Activated CD8-positive, alpha-beta T cell treated with anti-CD3 and anti-CD28 coated beads for 36 hours (primary cell): ENCODE data around the gene ANKS3. TPM values are rescaled to one million over a fixed set of nuclear protein-coding genes. Genes with fewer than 3 reads are reported as not detected.
A peak's percentile ranks its signal among the peaks of the same experiment; 100 is the strongest.

Experiments
- ATAC-seq: fragments of 200-7000 bp; cut with Tn5 transposase; one replicate; pipeline ENCODE4 v1.10.0; 2021; ENCODE audit warnings: mild to moderate bottlenecking, moderate library complexity
- CTCF ChIA-PET: fragments of 350-600 bp; sonication (Branson Sonifier 250); formaldehyde crosslinking; loops from one replicate; lab custom pipeline; 2021; ENCODE audit warnings: antibody characterized with exemption; lab: Charles Lee
- POLR2A ChIA-PET: fragments of 350-600 bp; sonication (Branson Sonifier 250); formaldehyde crosslinking; loops from one replicate; lab custom pipeline; 2021; ENCODE audit warnings: antibody characterized with exemption; lab: Charles Lee
- DNase-seq: peaks from one replicate; pipeline ENCODE4 v3.0.0-alpha.2; 2020
- H3K27ac Mint-ChIP-seq: one replicate; pipeline ENCODE4 v1.8.0; 2021; ENCODE audit warnings: mild to moderate bottlenecking, mixed read lengths
- H3K27me3 Mint-ChIP-seq: one replicate; pipeline ENCODE4 v1.8.0; 2021; ENCODE audit warnings: mixed read lengths
- H3K36me3 Mint-ChIP-seq: one replicate; pipeline ENCODE4 v1.8.0; 2021; ENCODE audit warnings: low read depth, mixed read lengths
- H3K4me1 Mint-ChIP-seq: one replicate; pipeline ENCODE4 v1.8.0; 2021; ENCODE audit warnings: low read depth, mixed read lengths
- H3K4me3 Mint-ChIP-seq: one replicate; pipeline ENCODE4 v1.8.0; 2021; ENCODE audit warnings: mild to moderate bottlenecking, moderate library complexity, mixed read lengths
- H3K9me3 Mint-ChIP-seq: one replicate; pipeline ENCODE4 v1.8.0; 2021; ENCODE audit warnings: mixed read lengths
- intact Hi-C: fragments of 100-400 bp; cut with micrococcal nuclease; formaldehyde crosslinking; loops from one replicate; pipeline ENCODE4 v1.10.0; 2022
- total RNA-seq, 2 experiments: library from RNA; stranded (reverse); gene quantifications; one replicate each; pipeline ENCODE4 v1.2.3, GENCODE V29; 2021
- TF ChIP-seq, protein P1 (sequence below): fragments of 200-600 bp; IDR thresholded peaks from one replicate; pipeline ENCODE4 v1.8.0; 2022; ENCODE audit warnings: antibody characterized with exemption, mild to moderate bottlenecking

ANKS3 gene
- total RNA-seq, 2 experiments from 2014 or later: 13.0 to 13.8 TPM

DNA sequence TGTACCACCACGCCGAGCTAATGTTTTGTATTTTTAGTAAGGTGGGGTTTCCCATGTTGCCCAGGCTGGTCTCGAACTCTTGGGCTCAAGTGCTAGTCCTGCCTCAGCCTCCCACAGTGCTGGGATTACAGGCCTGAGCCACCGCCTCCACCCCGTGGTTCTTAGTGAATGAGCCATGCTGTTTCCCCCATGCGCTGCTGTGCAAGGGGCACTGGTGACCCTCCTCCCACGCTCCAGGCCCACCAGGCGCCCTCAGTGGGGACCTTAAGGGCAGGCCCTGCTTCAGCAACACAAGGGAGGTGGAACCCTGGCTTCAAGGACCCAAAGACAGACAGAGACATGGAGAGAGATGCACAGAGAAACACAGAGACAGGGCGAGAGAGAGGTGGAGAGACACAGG is 56.1 kb downstream of the ANKS3 start:
- Mint-ChIP-seq H3K4me1 (peaks cover 40% of the 10 kb centered on the region), H3K27me3 (no peaks in the 10 kb centered on the region), H3K9me3 (no peaks in the 10 kb centered on the region), H3K27ac (peak overlapping the region; percentile 52), H3K4me3 (no peak overlapping the region), H3K36me3 (peaks cover 24% of the 10 kb centered on the region)
- TF ChIP-seq, protein P1, sequence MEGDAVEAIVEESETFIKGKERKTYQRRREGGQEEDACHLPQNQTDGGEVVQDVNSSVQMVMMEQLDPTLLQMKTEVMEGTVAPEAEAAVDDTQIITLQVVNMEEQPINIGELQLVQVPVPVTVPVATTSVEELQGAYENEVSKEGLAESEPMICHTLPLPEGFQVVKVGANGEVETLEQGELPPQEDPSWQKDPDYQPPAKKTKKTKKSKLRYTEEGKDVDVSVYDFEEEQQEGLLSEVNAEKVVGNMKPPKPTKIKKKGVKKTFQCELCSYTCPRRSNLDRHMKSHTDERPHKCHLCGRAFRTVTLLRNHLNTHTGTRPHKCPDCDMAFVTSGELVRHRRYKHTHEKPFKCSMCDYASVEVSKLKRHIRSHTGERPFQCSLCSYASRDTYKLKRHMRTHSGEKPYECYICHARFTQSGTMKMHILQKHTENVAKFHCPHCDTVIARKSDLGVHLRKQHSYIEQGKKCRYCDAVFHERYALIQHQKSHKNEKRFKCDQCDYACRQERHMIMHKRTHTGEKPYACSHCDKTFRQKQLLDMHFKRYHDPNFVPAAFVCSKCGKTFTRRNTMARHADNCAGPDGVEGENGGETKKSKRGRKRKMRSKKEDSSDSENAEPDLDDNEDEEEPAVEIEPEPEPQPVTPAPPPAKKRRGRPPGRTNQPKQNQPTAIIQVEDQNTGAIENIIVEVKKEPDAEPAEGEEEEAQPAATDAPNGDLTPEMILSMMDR: no peak
- no peak for ATAC-seq
- ChIA-PET POLR2A (no interaction called here), CTCF (no interaction called here)
- no peak for DNase-seq
- intact Hi-C loops: no loop called here

DNA sequence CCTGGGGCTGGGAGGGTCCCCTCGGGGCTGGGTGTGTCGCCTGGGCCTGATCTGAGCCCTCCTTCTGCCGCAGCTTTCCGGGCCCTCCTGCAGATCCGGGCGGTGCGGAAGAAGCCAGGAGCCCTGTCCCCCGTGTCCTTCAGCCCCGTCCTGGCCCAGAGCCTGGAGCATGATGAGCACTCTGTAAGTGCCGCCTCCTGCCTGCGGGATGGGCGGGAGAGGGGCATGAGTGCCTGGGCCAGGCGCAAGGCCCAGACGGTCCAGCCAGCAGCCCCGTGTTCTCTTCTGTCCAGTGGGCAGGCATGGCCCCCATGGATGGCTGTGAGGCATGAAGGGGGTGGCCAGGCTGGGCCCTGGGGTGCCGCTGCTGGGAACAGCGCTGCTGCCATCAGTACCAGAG is 56.7 kb downstream of the ANKS3 start:
- H3K4me1 Mint-ChIP-seq: peaks cover 39% of the 10 kb centered on the region
- peaks cover 23% of the 10 kb centered on the region for H3K36me3 Mint-ChIP-seq
- CTCF ChIA-PET: interaction anchor here (1.3 kb wide), 1 partner anchor 27 kb away, joined by 5 read pairs; no protein-coding TSS in a partner anchor
- H3K27me3 Mint-ChIP-seq: no peaks in the 10 kb centered on the region
- intact Hi-C loops: no loop called here
- DNase-seq (no peak), ATAC-seq (no peak)
- H3K27ac Mint-ChIP-seq: peak overlapping the region; percentile 99
- POLR2A ChIA-PET: interaction anchor here (0.9 to 1.8 kb wide), 4 partner anchors 10 to 52 kb away, joined by 3 to 6 read pairs (median 4); no protein-coding TSS in a partner anchor
- H3K9me3 Mint-ChIP-seq: no peaks in the 10 kb centered on the region
- H3K4me3 Mint-ChIP-seq: peak overlapping the region; percentile 77
- TF ChIP-seq, protein P1: no peak

DNA sequence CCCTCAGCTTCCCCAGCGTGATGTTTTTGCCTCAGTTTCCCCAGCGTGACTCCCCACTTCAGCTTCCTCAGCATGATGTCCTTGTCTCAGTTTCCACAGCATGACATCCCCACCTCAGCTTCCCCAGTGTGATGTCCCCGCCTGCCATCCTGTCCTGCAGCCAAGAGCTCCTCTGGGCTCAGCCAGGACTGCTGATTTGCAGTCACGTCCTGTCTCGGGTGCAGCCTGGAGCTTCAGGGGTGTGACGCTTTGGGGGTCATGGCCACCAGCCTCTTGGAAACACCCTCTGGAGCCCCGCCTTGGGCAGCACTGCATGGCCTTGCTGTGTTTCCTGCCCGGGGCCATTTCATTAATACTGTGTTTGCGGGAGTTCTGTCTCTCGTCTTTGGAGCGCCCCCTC is 57.2 kb downstream of the ANKS3 start:
- H3K9me3 Mint-ChIP-seq: no peaks in the 10 kb centered on the region
- ATAC-seq (peak; percentile 27), DNase-seq (peak; percentile 54)
- intact Hi-C loops: no loop called here
- TF ChIP-seq, protein P1: no peak
- H3K27me3 Mint-ChIP-seq: no peaks in the 10 kb centered on the region
- H3K4me1 Mint-ChIP-seq: peaks cover 39% of the 10 kb centered on the region
- POLR2A ChIA-PET: interaction anchor here (0.7 to 1.8 kb wide), 8 partner anchors 10 to 61 kb away, joined by 3 to 8 read pairs (median 4); partner anchors contain the start of gene NUDT16L1
- CTCF ChIA-PET: interaction anchor here (1.3 kb wide), 1 partner anchor 26 kb away, joined by 5 read pairs; no protein-coding TSS in a partner anchor
- peak overlapping the region; percentile 77 for H3K4me3 Mint-ChIP-seq
- peaks cover 24% of the 10 kb centered on the region for H3K36me3 Mint-ChIP-seq
- H3K27ac Mint-ChIP-seq: peak overlapping the region; percentile 99

DNA sequence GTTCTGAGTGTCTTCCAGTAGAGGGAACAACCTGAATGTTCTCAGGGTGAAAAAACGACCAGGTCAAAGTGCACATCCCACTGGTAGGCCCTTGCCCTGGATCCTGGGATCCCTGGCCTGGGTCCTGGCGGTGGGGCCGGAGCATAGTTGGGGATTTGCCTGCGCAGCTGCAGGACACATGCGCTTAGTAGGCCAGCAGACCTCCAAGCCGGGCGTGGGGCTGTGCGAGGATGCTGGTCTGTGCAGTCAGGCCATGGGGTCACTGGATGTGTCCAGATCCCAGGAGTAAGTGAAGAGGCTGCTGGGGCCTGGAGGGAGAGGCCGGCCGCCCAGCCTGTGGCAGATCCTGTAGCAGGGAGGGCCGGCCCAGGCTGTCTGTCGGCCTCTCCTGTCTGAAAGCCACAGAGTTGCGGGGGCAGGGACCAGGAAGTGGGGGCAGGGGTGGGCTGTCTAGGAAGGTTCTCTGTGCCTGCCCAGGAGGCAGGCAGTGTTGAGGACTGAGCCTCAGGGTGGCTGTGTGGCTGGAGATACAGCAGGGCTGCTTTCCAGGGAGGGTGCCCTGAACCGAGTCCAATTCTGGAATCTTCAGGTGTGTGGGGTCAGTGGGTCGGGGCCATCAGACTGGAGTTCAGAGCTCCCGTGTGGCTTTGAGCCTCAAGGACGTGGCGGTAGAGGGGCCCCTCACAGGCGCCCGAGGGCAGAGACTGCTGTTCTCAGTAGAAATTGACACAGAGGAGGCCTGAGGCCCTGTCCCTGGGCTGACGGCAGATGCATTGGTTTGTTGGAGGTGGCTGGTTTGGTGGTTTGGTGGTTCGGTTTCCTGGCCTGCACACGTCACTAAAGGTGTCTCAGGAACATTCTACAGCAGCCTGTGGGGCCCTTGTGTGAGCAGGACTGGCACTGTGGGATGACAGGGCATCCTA is 57.9 kb downstream of the ANKS3 start:
- POLR2A ChIA-PET: interaction anchor here (0.7 to 1.8 kb wide), 7 partner anchors 9 to 61 kb away, joined by 3 to 8 read pairs (median 5); partner anchors contain the start of gene NUDT16L1
- peaks cover 36% of the 10 kb centered on the region for H3K4me1 Mint-ChIP-seq
- H3K9me3 Mint-ChIP-seq: no peaks in the 10 kb centered on the region
- intact Hi-C loops: no loop called here
- H3K27ac Mint-ChIP-seq: peak overlapping the region; percentile 99
- peak overlapping the region; percentile 77 for H3K4me3 Mint-ChIP-seq
- no peaks in the 10 kb centered on the region for H3K27me3 Mint-ChIP-seq
- ATAC-seq (peak; percentile 85), DNase-seq (peak; percentile 89)
- peaks cover 20% of the 10 kb centered on the region for H3K36me3 Mint-ChIP-seq
- CTCF ChIA-PET: interaction anchor here (1.3 kb wide), 1 partner anchor 26 kb away, joined by 5 read pairs; no protein-coding TSS in a partner anchor
- TF ChIP-seq, protein P1: no peak
